DND-41 (cell line): Measurements from ENCODE around the gene DEPDC4.
"Not testable (repeated sequence)": the region's sequence is repeated elsewhere in the genome, so short reads cannot be mapped to it uniquely, and the experiment has no call there.

Experiments
- ATAC-seq: fragments of 200-7000 bp; cut with Tn5 transposase; 3 replicates; pipeline ENCODE4 v1.9.1; 2021; ENCODE audit warnings: low read depth; ENCODE audit not compliant: insufficient read depth
- DNase-seq: peaks from one replicate; pipeline ENCODE4 v3.0.0-alpha.2; 2020
- H2AFZ ChIP-seq: 2 replicates; pipeline ENCODE4 v1.6.0; 2012; ENCODE audit warnings: low read depth, low read length
- H3K27ac ChIP-seq: 2 replicates; pipeline ENCODE4 v1.5.1; 2012; ENCODE audit warnings: low read length, inconsistent platforms
- H3K27me3 ChIP-seq: fragments of 200-600 bp; sonication (generic); 2 replicates; pipeline ENCODE4 v1.6.0; 2012; ENCODE audit warnings: low read length, mild to moderate bottlenecking, inconsistent platforms; ENCODE audit not compliant: insufficient read depth, poor library complexity
- H3K36me3 ChIP-seq: 2 replicates; pipeline ENCODE4 v1.5.1; 2012; ENCODE audit warnings: low read length, inconsistent platforms; ENCODE audit not compliant: insufficient read depth
- H3K4me1 ChIP-seq: 2 replicates; pipeline ENCODE4 v1.5.1; 2012; ENCODE audit warnings: mild to moderate bottlenecking, low read length; ENCODE audit not compliant: insufficient read depth
- H3K4me2 ChIP-seq: 2 replicates; pipeline ENCODE4 v1.6.0; 2012; ENCODE audit warnings: mild to moderate bottlenecking, moderate library complexity, low read length, inconsistent platforms; ENCODE audit not compliant: insufficient read depth
- H3K4me3 ChIP-seq, 2 experiments: fragments of 200-600 bp in 1 of 2; shearing (Covaris generic) in 1 of 2; 2 replicates each; pipeline ENCODE4 v1.5.1; 2012 to 2016; ENCODE audit warnings: inconsistent platforms in 2 of 2, low read length in 2 of 2, mild to moderate bottlenecking in 2 of 2, low read depth in 1 of 2, moderate library complexity in 1 of 2
- H3K79me2 ChIP-seq: 2 replicates; pipeline ENCODE4 v1.6.0; 2012; ENCODE audit warnings: low read length, inconsistent platforms; ENCODE audit not compliant: insufficient read depth
- H3K9ac ChIP-seq: 2 replicates; pipeline ENCODE4 v1.6.0; 2012; ENCODE audit warnings: low read depth, mild to moderate bottlenecking, inconsistent platforms, low read length, moderate library complexity
- H3K9me3 ChIP-seq: 2 replicates; pipeline ENCODE4 v1.5.1; 2012; ENCODE audit warnings: low read length, moderate library complexity, mild to moderate bottlenecking, inconsistent platforms; ENCODE audit not compliant: insufficient read depth, severe bottlenecking
- H4K20me1 ChIP-seq: 2 replicates; pipeline ENCODE4 v1.6.0; 2012; ENCODE audit warnings: low read length; ENCODE audit not compliant: insufficient read depth
- CTCF ChIP-seq: IDR thresholded peaks from 2 replicates; pipeline ENCODE4 v1.5.1; 2012; ENCODE audit warnings: borderline replicate concordance, low read length, moderate library complexity, mild to moderate bottlenecking; ENCODE audit not compliant: poor library complexity, severe bottlenecking; ENCODE audit errors: extremely low read depth
- EZH2 ChIP-seq: IDR thresholded peaks from 3 replicates; pipeline ENCODE4 v1.6.1; 2012; ENCODE audit warnings: borderline replicate concordance, low read depth, mild to moderate bottlenecking, moderate library complexity, low read length, inconsistent platforms; ENCODE audit not compliant: severe bottlenecking

Gene DEPDC4

GRCh38 chr12:100266585-100266834 is 369 bp downstream of the DEPDC4 start:
- H3K4me3 ChIP-seq, result peak overlapping the region; percentile 79 to 90
- peak overlapping the region; percentile 74 for H3K4me2 ChIP-seq
- DNase-seq, result no peak
- peak overlapping the region; percentile 93 for H2AFZ ChIP-seq
- peaks cover 32% of the 10 kb centered on the region for H3K4me1 ChIP-seq
- peaks cover 42% of the 10 kb centered on the region for H3K79me2 ChIP-seq
- no peak for TF ChIP-seq EZH2
- TF ChIP-seq CTCF, result no peak
- peaks cover 5% of the 10 kb centered on the region; the same call in 1 of the 2 replicates for H4K20me1 ChIP-seq
- ATAC-seq, result peak; percentile 85
- H3K27ac ChIP-seq, result peak overlapping the region; percentile 94
- no peaks in the 10 kb centered on the region for H3K9me3 ChIP-seq
- H3K9ac ChIP-seq, result peak overlapping the region; percentile 86
- H3K36me3 ChIP-seq, result no peaks in the 10 kb centered on the region; the same call in 1 of the 2 replicates
- no peaks in the 10 kb centered on the region for H3K27me3 ChIP-seq

- H3K9ac ChIP-seq, result peak overlapping the region; percentile 86
- no peak for TF ChIP-seq CTCF
- no peak for TF ChIP-seq EZH2
- peak overlapping the region; percentile 93 for H2AFZ ChIP-seq
- H3K4me3 ChIP-seq, result peak overlapping the region; percentile 79 to 90
- H3K27ac ChIP-seq, result peak overlapping the region; percentile 94
- H3K27me3 ChIP-seq, result no peaks in the 10 kb centered on the region
- H3K36me3 ChIP-seq, result no peaks in the 10 kb centered on the region; the same call in 1 of the 2 replicates
- H4K20me1 ChIP-seq, result peaks cover 5% of the 10 kb centered on the region; the same call in 1 of the 2 replicates
- H3K4me1 ChIP-seq, result peaks cover 32% of the 10 kb centered on the region
- no peaks in the 10 kb centered on the region for H3K9me3 ChIP-seq
- no peak for DNase-seq
- peaks cover 36% of the 10 kb centered on the region for H3K79me2 ChIP-seq
- ATAC-seq, result no peak; the same call in 2 of the 3 replicates
- H3K4me2 ChIP-seq, result peak overlapping the region; percentile 74
Observed at GRCh38 chr12:100265732-100266584, 921 bp downstream of the DEPDC4 start.

GRCh38 chr12:100265107-100265506 is 1.8 kb downstream of the DEPDC4 start:
- Histone ChIP-seq H3K4me1 (peaks cover 29% of the 10 kb centered on the region), H3K79me2 (peaks cover 28% of the 10 kb centered on the region)
- not testable (repeated sequence) for H3K9me3 ChIP-seq, ATAC-seq, H3K27ac ChIP-seq, H3K27me3 ChIP-seq, H3K4me3 ChIP-seq, H3K9ac ChIP-seq, DNase-seq, H3K4me2 ChIP-seq, H2AFZ ChIP-seq, H4K20me1 ChIP-seq, H3K36me3 ChIP-seq

- Histone ChIP-seq H2AFZ (no peak overlapping the region), H3K27ac (no peak overlapping the region), H3K27me3 (no peaks in the 10 kb centered on the region), H3K4me1 (peaks cover 10% of the 10 kb centered on the region), H4K20me1 (no peaks in the 10 kb centered on the region), H3K36me3 (no peaks in the 10 kb centered on the region; the same call in 1 of the 2 replicates), H3K9ac (no peak overlapping the region), H3K79me2 (peaks cover 10% of the 10 kb centered on the region), H3K4me2 (no peak overlapping the region), H3K9me3 (no peaks in the 10 kb centered on the region), H3K4me3 (no peak overlapping the region)
- no peak for TF ChIP-seq CTCF
- no peak for TF ChIP-seq EZH2
- ATAC-seq (no peak), DNase-seq (no peak)
Observed at GRCh38 chr12:100263131-100263530, 3.7 kb downstream of the DEPDC4 start.
